ENCODE results near the gene NUTM2F.
"Not testable (repeated sequence)": the region's sequence is repeated elsewhere in the genome, so short reads cannot be mapped to it uniquely, and the experiment has no call there.

GRCh38 chr9:94325583-94325982 is 2.9 kb downstream of the NUTM2F start:
- peak; percentile 9 for TF ChIP-seq CTCF (IDR thresholded peaks at IDR 0.05)
- TF ChIP-seq EZH2, EZH2phosphoT487 (IDR thresholded peaks at IDR 0.05): not testable (repeated sequence)

Measured in neural progenitor cell (in vitro differentiated cells).